SK-N-SH treated with all-trans-retinoic acid at 6 μM for 48 hours (cell line): Measurements from ENCODE around the gene NME7.

Source experiments
- ATAC-seq: fragments of 200-7000 bp; cut with Tn5 transposase; 3 replicates; pipeline ENCODE4 v1.9.1; 2020; ENCODE audit warnings: mild to moderate bottlenecking, moderate library complexity
- ARNTL ChIP-seq: fragments of 450-650 bp; formaldehyde crosslinking; IDR thresholded peaks from 2 replicates; pipeline ENCODE4 v1.5.0; 2020; ENCODE audit warnings: low read depth, mild to moderate bottlenecking, moderate library complexity, borderline replicate concordance
- BACH2 ChIP-seq: fragments of 250-450 bp; sonication (Bioruptor Pico); IDR thresholded peaks from 2 replicates; pipeline ENCODE4 v1.9.0; 2021; ENCODE audit warnings: mild to moderate bottlenecking, borderline replicate concordance
- CSDC2 ChIP-seq: fragments of 250-450 bp; sonication (Bioruptor Pico); IDR thresholded peaks from 2 replicates; pipeline ENCODE4 v1.5.0; 2020; ENCODE audit warnings: mild to moderate bottlenecking, moderate library complexity
- ESRRG ChIP-seq: fragments of 250-450 bp; sonication (Bioruptor Pico); IDR thresholded peaks from 2 replicates; pipeline ENCODE4 v1.6.1; 2021; ENCODE audit warnings: mild to moderate bottlenecking
- ISL1 ChIP-seq: fragments of 250-450 bp; sonication (Bioruptor Pico); IDR thresholded peaks from 2 replicates; pipeline ENCODE4 v2.1.2; 2022; ENCODE audit warnings: mild to moderate bottlenecking, moderate library complexity
- PPARA ChIP-seq: fragments of 250-450 bp; sonication (Bioruptor Pico); IDR thresholded peaks from 2 replicates; pipeline ENCODE4 v1.5.0; 2020; ENCODE audit warnings: mild to moderate bottlenecking, borderline replicate concordance
- RARB ChIP-seq: fragments of 250-450 bp; sonication (Bioruptor Pico); IDR thresholded peaks from 2 replicates; pipeline ENCODE4 v1.8.0; 2021; ENCODE audit warnings: mild to moderate bottlenecking, moderate library complexity
- SNAI2 ChIP-seq: fragments of 250-450 bp; sonication (Bioruptor Pico); IDR thresholded peaks from 2 replicates; pipeline ENCODE4 v1.5.0; 2020; ENCODE audit warnings: mild to moderate bottlenecking, moderate library complexity
- TCF4 ChIP-seq: fragments of 250-450 bp; sonication (Bioruptor Pico); IDR thresholded peaks from 2 replicates; pipeline ENCODE4 v1.8.0; 2021; ENCODE audit warnings: mild to moderate bottlenecking, moderate library complexity, borderline replicate concordance
- TOX ChIP-seq: fragments of 250-450 bp; sonication (Bioruptor Pico); IDR thresholded peaks from 2 replicates; pipeline ENCODE4 v1.8.0; 2021; ENCODE audit warnings: mild to moderate bottlenecking, moderate library complexity, borderline replicate concordance
- ZC3H10 ChIP-seq: fragments of 250-450 bp; sonication (Bioruptor Pico); IDR thresholded peaks from 2 replicates; pipeline ENCODE4 v1.5.1; 2021; ENCODE audit warnings: mild to moderate bottlenecking, moderate library complexity
- ZFP3 ChIP-seq: fragments of 250-450 bp; sonication (Bioruptor Pico); IDR thresholded peaks from 2 replicates; pipeline ENCODE4 v1.5.0; 2020; ENCODE audit warnings: mild to moderate bottlenecking, moderate library complexity
- ZFP30 ChIP-seq: fragments of 450-650 bp; formaldehyde crosslinking; IDR thresholded peaks from 2 replicates; pipeline ENCODE4 v1.5.0; 2022; ENCODE audit warnings: mild to moderate bottlenecking, moderate library complexity
- ZNF565 ChIP-seq: fragments of 450-650 bp; formaldehyde crosslinking; conservative IDR thresholded peaks from 2 replicates; pipeline ENCODE4 v1.5.0; 2020; ENCODE audit warnings: low read depth, mild to moderate bottlenecking, moderate library complexity
- ZNF70 ChIP-seq: fragments of 450-650 bp; formaldehyde crosslinking; IDR thresholded peaks from 2 replicates; pipeline ENCODE4 v1.5.0; 2020; ENCODE audit warnings: mild to moderate bottlenecking, moderate library complexity
- ZNF8 ChIP-seq: fragments of 450-650 bp; formaldehyde crosslinking; IDR thresholded peaks from 2 replicates; pipeline ENCODE4 v1.5.0; 2020; ENCODE audit warnings: mild to moderate bottlenecking, moderate library complexity
- TF ChIP-seq, protein P1 (sequence below): fragments of 250-450 bp; sonication (Bioruptor Pico); IDR thresholded peaks from 2 replicates; pipeline ENCODE4 v1.5.1; 2020; ENCODE audit warnings: low read depth, mild to moderate bottlenecking, moderate library complexity
- TF ChIP-seq, protein P2 (sequence below): fragments of 250-450 bp; sonication (Bioruptor Pico); IDR thresholded peaks from 2 replicates; pipeline ENCODE4 v1.5.0; 2020; ENCODE audit warnings: mild to moderate bottlenecking, moderate library complexity
- TF ChIP-seq, protein P3 (sequence below): fragments of 250-450 bp; sonication (Bioruptor Pico); IDR thresholded peaks from 2 replicates; pipeline ENCODE4 v1.8.0; 2020; ENCODE audit warnings: mild to moderate bottlenecking, moderate library complexity, borderline replicate concordance
- TF ChIP-seq, protein P4 (sequence below): fragments of 250-450 bp; sonication (Bioruptor Pico); IDR thresholded peaks from 2 replicates; pipeline ENCODE4 v1.8.0; 2021; ENCODE audit warnings: low read depth, mild to moderate bottlenecking, moderate library complexity, borderline replicate concordance
- TF ChIP-seq, protein P5 (sequence below): fragments of 250-450 bp; sonication (Bioruptor Pico); IDR thresholded peaks from 2 replicates; pipeline ENCODE4 v1.5.1; 2021; ENCODE audit warnings: mild to moderate bottlenecking, moderate library complexity

The NME7 gene

DNA sequence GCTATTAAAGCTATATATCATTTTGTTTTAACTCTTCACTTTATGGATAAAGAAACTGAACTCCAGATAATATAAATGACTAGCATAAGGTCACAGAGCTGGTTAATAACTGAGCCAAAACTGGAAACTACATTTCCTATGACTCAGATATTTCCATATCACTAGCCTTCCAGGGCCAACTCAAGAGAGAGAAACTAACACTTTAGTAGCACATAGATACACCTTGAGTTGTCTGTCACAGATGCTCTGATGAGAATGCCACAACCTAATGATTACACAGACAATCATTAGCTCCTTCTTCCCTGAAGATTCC is 40.7 kb downstream of the NME7 start:
- TF ChIP-seq SNAI2 (CRISPR knock-in tag) (no peak), ESRRG (CRISPR knock-in tag) (no peak), TCF4 (CRISPR knock-in tag) (no peak), RARB (CRISPR knock-in tag) (no peak), BACH2 (CRISPR knock-in tag) (no peak), ARNTL (CRISPR knock-in tag) (no peak), ZFP30 (no peak), ZNF565 (CRISPR knock-in tag) (no peak), ZNF70 (CRISPR knock-in tag) (no peak), ZC3H10 (CRISPR knock-in tag) (no peak)
- TF ChIP-seq, protein P1, sequence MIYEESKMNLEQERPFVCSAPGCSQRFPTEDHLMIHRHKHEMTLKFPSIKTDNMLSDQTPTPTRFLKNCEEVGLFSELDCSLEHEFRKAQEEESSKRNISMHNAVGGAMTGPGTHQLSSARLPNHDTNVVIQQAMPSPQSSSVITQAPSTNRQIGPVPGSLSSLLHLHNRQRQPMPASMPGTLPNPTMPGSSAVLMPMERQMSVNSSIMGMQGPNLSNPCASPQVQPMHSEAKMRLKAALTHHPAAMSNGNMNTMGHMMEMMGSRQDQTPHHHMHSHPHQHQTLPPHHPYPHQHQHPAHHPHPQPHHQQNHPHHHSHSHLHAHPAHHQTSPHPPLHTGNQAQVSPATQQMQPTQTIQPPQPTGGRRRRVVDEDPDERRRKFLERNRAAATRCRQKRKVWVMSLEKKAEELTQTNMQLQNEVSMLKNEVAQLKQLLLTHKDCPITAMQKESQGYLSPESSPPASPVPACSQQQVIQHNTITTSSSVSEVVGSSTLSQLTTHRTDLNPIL (CRISPR knock-in tag): no peak
- TF ChIP-seq, protein P2, sequence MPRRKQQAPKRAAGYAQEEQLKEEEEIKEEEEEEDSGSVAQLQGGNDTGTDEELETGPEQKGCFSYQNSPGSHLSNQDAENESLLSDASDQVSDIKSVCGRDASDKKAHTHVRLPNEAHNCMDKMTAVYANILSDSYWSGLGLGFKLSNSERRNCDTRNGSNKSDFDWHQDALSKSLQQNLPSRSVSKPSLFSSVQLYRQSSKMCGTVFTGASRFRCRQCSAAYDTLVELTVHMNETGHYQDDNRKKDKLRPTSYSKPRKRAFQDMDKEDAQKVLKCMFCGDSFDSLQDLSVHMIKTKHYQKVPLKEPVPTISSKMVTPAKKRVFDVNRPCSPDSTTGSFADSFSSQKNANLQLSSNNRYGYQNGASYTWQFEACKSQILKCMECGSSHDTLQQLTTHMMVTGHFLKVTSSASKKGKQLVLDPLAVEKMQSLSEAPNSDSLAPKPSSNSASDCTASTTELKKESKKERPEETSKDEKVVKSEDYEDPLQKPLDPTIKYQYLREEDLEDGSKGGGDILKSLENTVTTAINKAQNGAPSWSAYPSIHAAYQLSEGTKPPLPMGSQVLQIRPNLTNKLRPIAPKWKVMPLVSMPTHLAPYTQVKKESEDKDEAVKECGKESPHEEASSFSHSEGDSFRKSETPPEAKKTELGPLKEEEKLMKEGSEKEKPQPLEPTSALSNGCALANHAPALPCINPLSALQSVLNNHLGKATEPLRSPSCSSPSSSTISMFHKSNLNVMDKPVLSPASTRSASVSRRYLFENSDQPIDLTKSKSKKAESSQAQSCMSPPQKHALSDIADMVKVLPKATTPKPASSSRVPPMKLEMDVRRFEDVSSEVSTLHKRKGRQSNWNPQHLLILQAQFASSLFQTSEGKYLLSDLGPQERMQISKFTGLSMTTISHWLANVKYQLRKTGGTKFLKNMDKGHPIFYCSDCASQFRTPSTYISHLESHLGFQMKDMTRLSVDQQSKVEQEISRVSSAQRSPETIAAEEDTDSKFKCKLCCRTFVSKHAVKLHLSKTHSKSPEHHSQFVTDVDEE (CRISPR knock-in tag): no peak
- ATAC-seq: peak; percentile 87

DNA sequence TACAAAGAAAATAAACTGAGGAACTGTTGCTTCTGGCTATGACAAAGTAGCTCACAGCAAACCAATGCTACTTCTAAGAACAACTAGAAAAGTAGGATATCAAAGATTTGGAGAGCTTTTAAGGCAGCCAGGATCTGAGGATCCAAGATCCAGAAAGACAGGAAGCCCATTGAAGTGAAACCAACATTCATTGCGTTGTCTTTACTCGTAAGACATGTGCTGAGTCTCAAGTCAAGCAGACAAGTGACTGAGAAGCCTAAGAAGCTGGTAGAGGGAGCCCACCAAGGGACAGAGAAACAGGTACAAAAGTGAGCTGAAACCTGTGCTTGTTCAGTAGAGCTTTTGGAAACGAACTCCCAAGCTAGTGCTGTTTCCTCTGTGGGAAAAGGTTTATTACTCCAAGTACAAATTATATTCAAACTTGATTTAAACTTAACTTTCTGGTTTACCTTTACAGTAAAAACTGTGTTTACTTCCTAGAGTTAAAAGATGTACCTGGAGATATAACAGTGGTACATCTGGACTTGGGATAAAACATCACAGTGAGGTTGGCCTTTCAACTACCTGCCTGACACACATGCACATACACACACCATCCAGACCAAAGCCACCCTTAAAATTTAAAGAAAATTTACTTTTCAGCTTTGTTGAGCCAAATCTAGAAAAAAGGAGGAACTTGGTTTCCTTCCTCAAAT is 41.2 kb downstream of the NME7 start:
- TF ChIP-seq TOX (no peak), ZNF70 (CRISPR knock-in tag) (no peak), ZC3H10 (CRISPR knock-in tag) (no peak), ISL1 (CRISPR knock-in tag) (no peak), ZFP3 (CRISPR knock-in tag) (no peak), ESRRG (CRISPR knock-in tag) (no peak), BACH2 (CRISPR knock-in tag) (no peak), ZNF565 (CRISPR knock-in tag) (no peak), TCF4 (CRISPR knock-in tag) (no peak), PPARA (CRISPR knock-in tag) (no peak), ZNF8 (CRISPR knock-in tag) (no peak), SNAI2 (CRISPR knock-in tag) (no peak), RARB (CRISPR knock-in tag) (no peak)
- TF ChIP-seq, protein P1 (CRISPR knock-in tag): no peak
- TF ChIP-seq, protein P3, sequence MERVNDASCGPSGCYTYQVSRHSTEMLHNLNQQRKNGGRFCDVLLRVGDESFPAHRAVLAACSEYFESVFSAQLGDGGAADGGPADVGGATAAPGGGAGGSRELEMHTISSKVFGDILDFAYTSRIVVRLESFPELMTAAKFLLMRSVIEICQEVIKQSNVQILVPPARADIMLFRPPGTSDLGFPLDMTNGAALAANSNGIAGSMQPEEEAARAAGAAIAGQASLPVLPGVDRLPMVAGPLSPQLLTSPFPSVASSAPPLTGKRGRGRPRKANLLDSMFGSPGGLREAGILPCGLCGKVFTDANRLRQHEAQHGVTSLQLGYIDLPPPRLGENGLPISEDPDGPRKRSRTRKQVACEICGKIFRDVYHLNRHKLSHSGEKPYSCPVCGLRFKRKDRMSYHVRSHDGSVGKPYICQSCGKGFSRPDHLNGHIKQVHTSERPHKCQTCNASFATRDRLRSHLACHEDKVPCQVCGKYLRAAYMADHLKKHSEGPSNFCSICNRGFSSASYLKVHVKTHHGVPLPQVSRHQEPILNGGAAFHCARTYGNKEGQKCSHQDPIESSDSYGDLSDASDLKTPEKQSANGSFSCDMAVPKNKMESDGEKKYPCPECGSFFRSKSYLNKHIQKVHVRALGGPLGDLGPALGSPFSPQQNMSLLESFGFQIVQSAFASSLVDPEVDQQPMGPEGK (CRISPR knock-in tag): no peak
- TF ChIP-seq, protein P2 (CRISPR knock-in tag): no peak
- peak; percentile 38 for ATAC-seq

DNA sequence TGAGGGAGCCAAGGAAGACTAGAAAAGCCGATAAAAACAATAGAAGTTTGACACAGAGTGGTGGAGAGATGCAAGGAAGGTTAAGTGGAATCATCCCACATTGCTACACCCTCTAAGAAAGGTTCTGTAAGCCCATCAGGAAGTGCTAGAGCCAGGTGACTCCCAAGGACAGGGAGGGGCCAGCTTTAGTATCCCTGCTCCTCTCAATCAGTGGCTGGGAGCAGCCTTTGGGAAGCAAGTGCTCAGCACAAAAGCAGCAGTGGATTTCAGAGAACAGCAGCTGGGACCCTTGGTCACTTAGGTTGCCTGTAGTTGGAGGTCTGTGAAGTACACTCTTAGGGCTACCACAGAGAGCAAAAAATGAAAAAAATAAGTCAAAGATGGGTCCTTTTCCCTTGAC is 42.5 kb downstream of the NME7 start:
- ATAC-seq: no peak
- TF ChIP-seq ZC3H10 (CRISPR knock-in tag): no peak
- TF ChIP-seq, protein P4, sequence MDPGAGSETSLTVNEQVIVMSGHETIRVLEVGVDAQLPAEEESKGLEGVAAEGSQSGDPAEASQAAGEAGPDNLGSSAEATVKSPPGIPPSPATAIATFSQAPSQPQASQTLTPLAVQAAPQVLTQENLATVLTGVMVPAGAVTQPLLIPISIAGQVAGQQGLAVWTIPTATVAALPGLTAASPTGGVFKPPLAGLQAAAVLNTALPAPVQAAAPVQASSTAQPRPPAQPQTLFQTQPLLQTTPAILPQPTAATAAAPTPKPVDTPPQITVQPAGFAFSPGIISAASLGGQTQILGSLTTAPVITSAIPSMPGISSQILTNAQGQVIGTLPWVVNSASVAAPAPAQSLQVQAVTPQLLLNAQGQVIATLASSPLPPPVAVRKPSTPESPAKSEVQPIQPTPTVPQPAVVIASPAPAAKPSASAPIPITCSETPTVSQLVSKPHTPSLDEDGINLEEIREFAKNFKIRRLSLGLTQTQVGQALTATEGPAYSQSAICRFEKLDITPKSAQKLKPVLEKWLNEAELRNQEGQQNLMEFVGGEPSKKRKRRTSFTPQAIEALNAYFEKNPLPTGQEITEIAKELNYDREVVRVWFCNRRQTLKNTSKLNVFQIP (CRISPR knock-in tag): no peak
- TF ChIP-seq, protein P5, sequence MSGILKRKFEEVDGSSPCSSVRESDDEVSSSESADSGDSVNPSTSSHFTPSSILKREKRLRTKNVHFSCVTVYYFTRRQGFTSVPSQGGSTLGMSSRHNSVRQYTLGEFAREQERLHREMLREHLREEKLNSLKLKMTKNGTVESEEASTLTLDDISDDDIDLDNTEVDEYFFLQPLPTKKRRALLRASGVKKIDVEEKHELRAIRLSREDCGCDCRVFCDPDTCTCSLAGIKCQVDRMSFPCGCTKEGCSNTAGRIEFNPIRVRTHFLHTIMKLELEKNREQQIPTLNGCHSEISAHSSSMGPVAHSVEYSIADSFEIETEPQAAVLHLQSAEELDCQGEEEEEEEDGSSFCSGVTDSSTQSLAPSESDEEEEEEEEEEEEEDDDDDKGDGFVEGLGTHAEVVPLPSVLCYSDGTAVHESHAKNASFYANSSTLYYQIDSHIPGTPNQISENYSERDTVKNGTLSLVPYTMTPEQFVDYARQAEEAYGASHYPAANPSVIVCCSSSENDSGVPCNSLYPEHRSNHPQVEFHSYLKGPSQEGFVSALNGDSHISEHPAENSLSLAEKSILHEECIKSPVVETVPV (CRISPR knock-in tag): no peak
- TF ChIP-seq ZFP3 (CRISPR knock-in tag): no peak
- no peak for TF ChIP-seq ZNF8 (CRISPR knock-in tag)
- no peak for TF ChIP-seq RARB (CRISPR knock-in tag)
- TF ChIP-seq PPARA (CRISPR knock-in tag): no peak
- TF ChIP-seq CSDC2 (CRISPR knock-in tag): no peak
- TF ChIP-seq BACH2 (CRISPR knock-in tag): no peak
- TF ChIP-seq, protein P1 (CRISPR knock-in tag): no peak
- no peak for TF ChIP-seq ARNTL (CRISPR knock-in tag)
